ENCODE data around the gene RTL1.

The RTL1 gene

GRCh38 chr14:100903672-100904185, at the start of gene RTL1:
Gene RTL1 (minus strand): TSS chr14:100903722. CDS start chr14:100884788, 18,934 bp downstream.
- DNase-seq: no peak

- DNase-seq: no peak
These were observed 46.5 kb upstream of the RTL1 start for GRCh38 chr14:100950024-100950423.

DNA sequence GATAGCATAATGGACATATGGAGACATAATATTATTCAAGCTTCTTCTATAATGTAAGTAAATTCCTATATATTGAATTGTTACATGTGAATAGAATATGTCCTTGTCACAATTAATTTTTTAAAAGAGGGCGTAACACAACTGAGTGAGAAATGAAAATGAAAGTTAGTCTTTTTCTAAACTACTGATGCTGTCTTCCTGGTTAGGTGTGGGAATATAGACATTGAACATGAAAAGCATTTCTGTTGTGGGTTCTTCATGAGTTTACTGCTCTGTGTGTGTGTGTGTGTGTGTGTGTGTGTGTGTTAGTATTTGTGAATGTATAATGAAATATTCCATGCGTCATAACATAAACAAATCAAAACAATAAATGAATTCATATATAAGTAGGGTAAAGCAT, 40.5 kb upstream of the RTL1 start:
- no peak for DNase-seq

DNA sequence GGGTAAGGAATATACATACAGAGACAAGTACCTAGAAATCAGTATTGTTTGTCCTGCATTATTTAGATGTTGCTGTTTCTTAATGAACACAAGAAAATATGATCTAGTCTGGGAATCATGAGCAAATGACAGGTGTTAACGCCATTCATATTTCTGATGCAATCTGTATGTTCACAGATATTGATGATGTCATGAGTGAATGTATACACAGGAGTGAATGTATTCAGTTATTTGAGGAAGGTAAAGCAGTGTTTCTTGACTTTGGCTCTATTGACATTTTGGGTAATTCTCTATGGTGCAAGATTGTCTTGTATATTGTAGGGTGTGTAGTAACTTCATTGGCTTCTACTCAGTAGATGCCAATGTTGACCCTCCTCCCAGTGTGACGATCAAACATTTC, 26.7 kb upstream of the RTL1 start:
- DNase-seq: no peak

DNA sequence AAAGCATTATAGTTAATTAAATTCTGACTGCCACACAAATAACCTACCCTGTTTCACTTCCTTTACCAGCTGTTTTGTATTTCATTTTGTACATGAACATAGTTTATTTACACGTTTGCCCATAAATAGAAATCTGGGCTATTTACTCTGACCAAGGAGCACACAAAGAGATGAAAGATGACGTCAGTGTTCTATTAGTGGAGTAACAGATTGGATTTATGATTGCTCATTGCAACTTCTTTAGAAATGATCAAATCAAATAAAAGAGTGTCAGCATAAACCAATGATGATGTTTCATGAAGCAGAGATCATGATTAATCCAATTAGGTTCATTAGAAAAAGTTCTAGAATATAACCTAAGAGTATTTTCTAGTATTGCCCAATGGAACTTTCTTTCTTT, 12.0 kb upstream of the RTL1 start:
- no peak for DNase-seq

DNA sequence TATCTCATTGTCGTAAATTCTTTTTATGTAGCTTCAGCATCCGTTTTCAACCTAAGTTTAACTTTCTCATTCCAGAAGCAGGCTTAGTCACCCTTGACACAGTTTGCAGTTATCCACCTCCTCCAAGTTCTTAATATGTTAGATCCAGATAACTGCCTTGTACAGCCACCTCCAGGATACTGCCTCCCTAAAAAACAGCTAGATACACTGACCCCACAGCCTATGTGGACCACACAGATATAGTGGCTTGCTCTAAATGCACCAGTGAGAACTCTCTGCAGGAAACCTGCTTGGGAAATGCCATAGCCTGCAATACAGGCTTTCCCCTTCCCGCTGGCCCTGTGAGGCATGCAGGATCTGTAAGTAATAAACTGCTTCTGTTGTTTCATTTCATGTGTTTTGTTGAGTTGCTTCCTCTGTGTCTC, 11.1 kb upstream of the RTL1 start:
- DNase-seq: no peak

DNA sequence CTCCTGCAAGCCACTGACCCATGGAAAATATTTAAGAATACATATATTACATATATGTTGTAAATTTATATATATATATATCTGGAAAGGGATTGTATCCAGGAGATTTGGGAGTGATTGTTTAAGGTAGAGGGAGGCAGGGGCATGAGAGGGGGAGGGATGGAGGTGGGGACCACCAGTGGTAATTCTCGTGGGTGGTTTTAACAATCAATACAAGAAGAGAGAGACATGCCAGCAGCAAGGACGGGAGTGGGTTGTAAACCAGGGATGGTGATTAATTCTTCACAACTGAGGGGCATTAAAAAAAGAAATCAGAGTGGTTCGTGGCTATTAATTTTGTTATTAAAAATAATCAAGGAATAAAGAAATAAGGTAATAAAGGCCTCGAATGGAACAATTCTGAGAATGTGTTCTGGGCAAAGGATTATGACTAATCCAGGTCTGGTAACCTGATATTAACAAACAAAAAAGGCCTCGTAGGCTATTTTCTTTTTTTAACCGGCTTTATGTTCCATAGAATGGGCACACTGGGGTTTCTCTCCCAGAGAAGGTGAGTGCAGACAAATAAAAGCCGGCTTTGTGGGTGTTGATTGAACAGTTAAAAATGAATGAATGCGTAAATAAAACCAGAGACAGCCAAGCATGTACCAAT, 8.3 kb upstream of the RTL1 start:
- no peak for DNase-seq

GRCh38 chr14:100910888-100911664, 7.6 kb upstream of the RTL1 start:
- DNase-seq: no peak

DNA sequence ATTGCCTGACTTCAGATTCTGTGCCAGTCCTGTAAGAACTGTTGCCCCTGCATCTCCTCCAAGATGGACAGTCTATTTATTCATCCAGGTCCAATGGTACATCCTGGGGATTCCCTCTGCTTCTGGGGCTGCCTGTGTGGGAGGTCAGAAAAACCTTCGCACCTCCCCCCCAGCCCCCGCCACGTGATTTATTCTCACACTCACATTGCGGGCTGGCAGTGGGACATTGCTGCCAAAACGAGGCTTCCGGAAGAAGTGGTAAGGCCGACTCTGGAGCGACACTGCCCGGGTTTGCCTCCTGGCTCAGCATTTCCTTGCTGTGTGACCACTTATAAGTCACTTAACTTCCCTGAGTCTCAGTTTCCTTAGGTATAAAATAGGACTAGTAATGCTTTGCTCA, 5.9 kb upstream of the RTL1 start:
- no peak for DNase-seq

DNA sequence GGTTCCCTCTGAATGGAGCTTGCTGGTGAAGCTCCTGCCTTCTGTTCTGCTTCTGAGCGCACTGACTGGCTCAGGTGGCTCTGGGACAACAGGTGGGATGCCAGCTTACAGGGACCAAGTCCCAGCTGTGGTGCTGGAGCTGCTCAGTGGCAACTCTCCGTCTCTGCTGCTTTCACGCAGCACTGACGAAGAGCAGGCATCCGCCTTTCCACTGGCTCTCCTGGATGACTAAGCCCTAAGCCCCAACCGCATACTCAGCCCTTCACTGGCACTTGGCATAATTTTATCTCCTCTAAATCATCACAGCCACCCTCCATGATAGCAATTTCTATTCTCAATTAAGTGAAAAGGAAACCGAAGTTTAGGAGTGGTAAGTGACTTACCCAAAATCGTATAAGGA, 3.7 kb upstream of the RTL1 start:
- no peak for DNase-seq

GRCh38 chr14:100906420-100906819, 2.9 kb upstream of the RTL1 start:
- DNase-seq: no peak

GRCh38 chr14:100905166-100905565, 1.6 kb upstream of the RTL1 start:
- no peak for DNase-seq

DNA sequence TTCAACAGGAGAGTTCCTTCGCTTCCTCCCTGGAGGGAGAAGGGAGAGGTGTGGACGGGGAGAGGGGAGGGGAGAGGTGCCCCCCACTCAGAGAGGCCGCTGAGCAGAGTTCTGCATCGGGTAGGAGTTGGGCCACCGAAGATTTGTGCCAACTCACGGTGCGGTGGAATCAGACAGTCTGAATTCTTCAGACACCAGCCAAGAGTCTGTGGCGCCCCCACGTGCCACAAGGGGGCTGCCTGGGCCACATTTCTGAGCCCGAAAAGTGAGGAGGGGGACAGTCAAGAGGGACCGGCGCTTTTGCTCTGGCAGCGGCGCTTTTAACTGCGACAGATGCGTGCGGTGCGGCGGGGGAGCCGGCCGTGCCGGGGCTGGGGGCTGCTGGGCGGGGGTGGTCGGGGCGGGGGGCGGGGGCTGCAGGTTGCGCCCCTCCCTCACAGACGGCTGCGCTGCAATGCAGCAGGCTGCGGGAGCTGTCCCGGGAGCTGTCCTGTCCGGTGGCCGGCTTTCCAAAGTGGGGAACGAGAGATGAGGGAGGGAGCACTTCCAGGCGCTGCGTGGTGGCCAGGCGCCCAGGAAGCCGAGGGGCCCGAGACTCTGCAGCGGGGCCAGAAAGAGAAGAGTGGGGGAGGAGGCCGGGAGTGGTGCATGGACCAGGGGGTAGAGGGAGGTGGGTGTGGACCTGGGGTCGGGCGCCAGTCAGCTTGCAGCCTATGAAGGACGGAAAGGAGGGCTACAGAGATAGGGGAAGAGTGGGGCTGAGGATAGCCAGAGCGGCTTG, 975 bp upstream of the RTL1 start:
- no peak for DNase-seq

GRCh38 chr14:100903134-100903468, 421 bp downstream of the RTL1 start:
- no peak for DNase-seq

- no peak for DNase-seq
These were observed 1.0 kb downstream of the RTL1 start for GRCh38 chr14:100902295-100903133.

DNA sequence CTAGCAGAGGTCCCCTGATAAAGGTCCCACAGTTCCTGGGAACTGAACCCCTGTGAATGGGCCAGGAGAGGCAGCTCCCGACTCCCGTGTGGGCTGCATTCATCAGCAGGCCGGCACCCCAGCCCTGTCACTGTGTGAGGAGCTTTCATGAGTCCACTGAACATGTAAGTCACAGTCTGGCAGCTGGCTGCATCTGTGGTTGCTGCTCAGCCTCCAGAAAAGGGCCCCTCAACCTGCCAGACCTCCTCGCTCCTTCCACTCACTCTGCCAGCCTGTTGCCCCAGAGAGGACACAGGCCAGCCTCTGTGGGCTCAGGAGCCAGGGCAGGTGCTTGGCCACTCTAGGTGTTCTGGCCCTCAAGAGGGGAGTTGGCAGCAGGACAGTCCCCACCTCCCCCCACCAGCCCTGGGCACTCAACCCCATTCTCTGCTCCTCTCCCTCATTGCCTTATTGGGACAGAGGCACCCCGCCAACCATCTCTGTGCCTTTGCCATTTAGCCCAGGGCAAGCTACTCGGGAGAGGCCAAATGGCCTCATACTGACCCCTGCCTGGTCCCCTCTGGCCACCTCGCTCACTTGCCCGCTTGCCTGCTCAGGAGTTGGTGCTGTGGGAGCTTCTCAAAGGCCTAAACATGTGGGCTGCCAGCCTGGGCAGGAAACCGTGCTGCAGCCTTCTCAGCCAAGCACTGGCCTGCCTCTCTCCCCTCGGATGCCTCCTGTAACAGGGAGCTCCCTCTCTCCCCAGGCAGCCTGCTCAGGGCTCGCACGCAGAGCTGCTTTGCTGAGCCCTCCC, 1.9 kb downstream of the RTL1 start:
- no peak for DNase-seq

GRCh38 chr14:100900837-100901390, 2.6 kb downstream of the RTL1 start:
- DNase-seq: no peak

DNA sequence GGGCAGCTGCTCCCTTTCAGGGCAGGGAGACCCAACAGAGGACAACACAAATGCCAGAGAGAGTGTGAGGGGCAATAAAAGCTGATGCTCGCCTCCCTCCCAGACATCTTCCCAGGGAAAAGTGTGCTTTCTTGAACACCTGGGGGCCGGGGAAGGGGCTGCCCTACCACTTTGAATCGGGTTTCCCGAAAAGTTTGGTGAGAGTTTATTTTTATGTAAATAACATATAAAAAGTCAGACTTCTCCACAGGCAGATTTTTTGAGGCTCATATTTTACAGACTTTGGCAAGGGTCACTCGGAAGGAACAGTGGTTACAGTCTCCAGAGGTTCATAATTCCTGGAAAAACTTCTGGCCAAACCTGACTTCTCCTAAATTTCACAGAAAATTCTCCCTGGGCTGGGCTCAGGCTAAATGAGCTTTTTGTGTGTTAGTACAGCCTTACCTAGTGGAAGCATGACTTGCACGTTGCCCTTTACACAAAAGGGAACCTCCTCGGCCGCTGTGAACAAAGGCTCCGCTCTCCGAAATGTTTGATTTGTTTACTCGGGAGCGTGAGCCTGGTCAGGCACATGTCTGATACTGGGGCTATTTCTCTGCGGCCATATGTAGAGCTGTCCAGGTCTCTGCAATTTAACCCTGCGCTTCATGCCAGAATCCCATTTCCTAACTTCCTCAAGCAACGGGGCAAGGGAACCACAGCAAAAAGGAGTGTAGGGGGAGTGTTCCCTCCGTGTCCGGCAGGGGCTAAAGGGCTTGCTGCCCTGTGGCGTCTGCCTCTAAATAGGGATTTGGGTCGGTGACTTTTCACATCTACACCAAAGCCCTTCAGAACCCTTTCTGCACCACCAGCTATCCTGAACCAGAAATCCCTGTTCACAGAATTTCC, 3.4 kb downstream of the RTL1 start:
- no peak for DNase-seq

GRCh38 chr14:100898935-100899883, 4.3 kb downstream of the RTL1 start:
- no peak for DNase-seq
